ENCODE results near the gene MIS18A. TPM values are rescaled to one million over a fixed set of nuclear protein-coding genes. Genes with fewer than 3 reads are reported as not detected.

The MIS18A gene
- total and polyA plus RNA-seq, 2 experiments from 2014 or later = 46.1 to 133 TPM

- TF ChIP-seq ZNF462 (CRISPR knock-in tag; IDR thresholded peaks at IDR 0.05) (no peak), ZNF114 (CRISPR knock-in tag; IDR thresholded peaks at IDR 0.05) (no peak)
These were observed 18.6 kb upstream of the MIS18A start (continued) for GRCh38 chr21:32297449-32297848.

GRCh38 chr21:32285476-32285875 lies 6.6 kb upstream of the MIS18A start:
- H3K27ac ChIP-seq (ENCODE audit: low read depth) = no peak overlapping the region
- no peaks in the 10 kb centered on the region; the same call in 2 of the 3 replicates for H3K36me3 Mint-ChIP-seq (ENCODE audit: low read depth)
- H3K4me3 ChIP-seq = no peak overlapping the region
- no peaks in the 10 kb centered on the region for H3K4me1 ChIP-seq (ENCODE audit: insufficient read depth)
- H3K4me3 Mint-ChIP-seq = no peak overlapping the region
- peaks cover 4% of the 10 kb centered on the region for H3K27me3 Mint-ChIP-seq (ENCODE audit: insufficient read depth, low read depth, poor library complexity)
- no peaks in the 10 kb centered on the region for H3K4me1 Mint-ChIP-seq
- TF ChIP-seq ZNF114 (CRISPR knock-in tag; IDR thresholded peaks at IDR 0.05) = no peak
- no peak overlapping the region for H3K4me2 ChIP-seq
- H3K79me2 ChIP-seq (replicated peaks; ENCODE audit: insufficient read depth) = no peaks in the 10 kb centered on the region
- DNase-seq (ENCODE audit: low spot score) (no peak), ATAC-seq (no peak)
- no peaks in the 10 kb centered on the region for H3K9me2 ChIP-seq (ENCODE audit: insufficient read depth)
- H4K20me1 ChIP-seq (replicated peaks; ENCODE audit: insufficient read depth) = no peaks in the 10 kb centered on the region
- H3K36me3 ChIP-seq (ENCODE audit: insufficient read depth) = no peaks in the 10 kb centered on the region
- no peaks in the 10 kb centered on the region for H3K27me3 ChIP-seq (ENCODE audit: insufficient read depth)
- H2AFZ ChIP-seq = no peak overlapping the region
- 0 out of 3 replicates have a peak, but pooled peaks cover 2% of the 10 kb centered on the region for H3K9me3 Mint-ChIP-seq
- no peaks in the 10 kb centered on the region for H3F3A ChIP-seq (replicated peaks; ENCODE audit: low read depth)
- no peak overlapping the region for H3K27ac Mint-ChIP-seq

- Histone ChIP-seq H3K9me2 (ENCODE audit: insufficient read depth) (no peaks in the 10 kb centered on the region), H3K27me3 (ENCODE audit: insufficient read depth) (no peaks in the 10 kb centered on the region), H3K27ac (ENCODE audit: low read depth) (no peak overlapping the region), H3K4me2 (no peak overlapping the region), H2AFZ (no peak overlapping the region), H3F3A (replicated peaks; ENCODE audit: low read depth) (no peaks in the 10 kb centered on the region), H3K79me2 (replicated peaks; ENCODE audit: insufficient read depth) (peaks cover 6% of the 10 kb centered on the region), H3K4me1 (ENCODE audit: insufficient read depth) (peaks cover 4% of the 10 kb centered on the region), H4K20me1 (replicated peaks; ENCODE audit: insufficient read depth) (no peaks in the 10 kb centered on the region), H3K36me3 (ENCODE audit: insufficient read depth) (no peaks in the 10 kb centered on the region), H3K4me3 (no peak overlapping the region)
- H3K9me3 Mint-ChIP-seq = 0 out of 3 replicates have a peak, but pooled peaks cover 2% of the 10 kb centered on the region
- DNase-seq (ENCODE audit: low spot score) (no peak), ATAC-seq (no peak)
- peaks cover 13% of the 10 kb centered on the region for H3K27me3 Mint-ChIP-seq (ENCODE audit: insufficient read depth, low read depth, poor library complexity)
- H3K4me1 Mint-ChIP-seq = peaks cover 3% of the 10 kb centered on the region; the same call in 2 of the 3 replicates
- no peak overlapping the region for H3K4me3 Mint-ChIP-seq
- no peaks in the 10 kb centered on the region; the same call in 2 of the 3 replicates for H3K36me3 Mint-ChIP-seq (ENCODE audit: low read depth)
- no peak overlapping the region for H3K27ac Mint-ChIP-seq
- no peak for TF ChIP-seq CTCF (conservative IDR thresholded peaks at IDR 0.05; ENCODE audit: low read depth in 2 of 2)
- TF ChIP-seq ETS1 (IDR thresholded peaks at IDR 0.05) = no peak
These were observed 4.1 kb upstream of the MIS18A start for GRCh38 chr21:32282992-32283391.
